KBM-7 (cell line): Measurements from ENCODE around the gene PLD1.
"Not testable (repeated sequence)": the region's sequence is repeated elsewhere in the genome, so short reads cannot be mapped to it uniquely, and the experiment has no call there.

Experiments used
- DNase-seq: peaks from one replicate; pipeline ENCODE4 v3.0.0-alpha.2; 2015
- in situ Hi-C: fragments of 300-500 bp; cut with MboI; formaldehyde crosslinking; loops from 2 replicates; pipeline ENCODE4 v1.14.3; 2020; ENCODE audit warnings: low sequenced_read_pairs, low pct_unique_long_range_greater_than_20kb, mixed read lengths

PLD1 gene

GRCh38 chr3:171606151-171606751, 204.0 kb downstream of the PLD1 start:
- no peak for DNase-seq
- in situ Hi-C loops: no loop called here

- DNase-seq: no peak
- in situ Hi-C loops: no loop called here
Measured at GRCh38 chr3:171604370-171604769, 205.9 kb downstream of the PLD1 start.

- in situ Hi-C loops: no loop called here
- DNase-seq: no peak
Measured at GRCh38 chr3:171602072-171602471, 208.2 kb downstream of the PLD1 start.

- in situ Hi-C loops: no loop called here
- no peak for DNase-seq
Measured at GRCh38 chr3:171600030-171600429, 210.3 kb downstream of the PLD1 start.

- DNase-seq: no peak
- in situ Hi-C loops: no loop called here
Measured at GRCh38 chr3:171598990-171599389, 211.3 kb downstream of the PLD1 start.

GRCh38 chr3:171592786-171593185, 217.5 kb downstream of the PLD1 start:
- in situ Hi-C loops: no loop called here
- no peak for DNase-seq

GRCh38 chr3:171591070-171591469, 219.2 kb downstream of the PLD1 start:
- in situ Hi-C loops: no loop called here
- DNase-seq: no peak

- in situ Hi-C loops: no loop called here
- no peak for DNase-seq
Measured at GRCh38 chr3:171586274-171586673, 224.0 kb downstream of the PLD1 start.

- in situ Hi-C loops: no loop called here
Measured at GRCh38 chr3:171585039-171585438, 225.2 kb downstream of the PLD1 start.

GRCh38 chr3:171584100-171584499, 226.2 kb downstream of the PLD1 start:
- in situ Hi-C loops: no loop called here

More at GRCh38 chr3:171585039-171585438, 225.2 kb downstream of the PLD1 start:
- no peak for DNase-seq

GRCh38 chr3:171574556-171575240, 235.6 kb downstream of the PLD1 start:
- no peak for DNase-seq
- in situ Hi-C loops: loop anchor here (25.0 kb wide), 1 partner anchor 412 kb away; no protein-coding TSS in a partner anchor

More at GRCh38 chr3:171584100-171584499, 226.2 kb downstream of the PLD1 start:
- DNase-seq: no peak

GRCh38 chr3:171569571-171570132, 240.6 kb downstream of the PLD1 start:
- no peak for DNase-seq
- in situ Hi-C loops: loop anchor here (25.0 kb wide), 1 partner anchor 407 kb away; no protein-coding TSS in a partner anchor

GRCh38 chr3:171568766-171569165, 241.5 kb downstream of the PLD1 start:
- no peak for DNase-seq
- in situ Hi-C loops: loop anchor here (25.0 kb wide), 1 partner anchor 406 kb away; no protein-coding TSS in a partner anchor

- DNase-seq: peak; percentile 60
- in situ Hi-C loops: loop anchor here (25.0 kb wide), 1 partner anchor 405 kb away; no protein-coding TSS in a partner anchor
Measured at GRCh38 chr3:171566803-171567422, 243.4 kb downstream of the PLD1 start.

- in situ Hi-C loops: loop anchor here (25.0 kb wide), 1 partner anchor 403 kb away; no protein-coding TSS in a partner anchor
Measured at GRCh38 chr3:171565481-171566058, 244.7 kb downstream of the PLD1 start.

GRCh38 chr3:171564748-171565480, 245.4 kb downstream of the PLD1 start:
- in situ Hi-C loops: loop anchor here (25.0 kb wide), 1 partner anchor 403 kb away; no protein-coding TSS in a partner anchor
- peak; percentile 18 for DNase-seq

More at GRCh38 chr3:171565481-171566058, 244.7 kb downstream of the PLD1 start:
- DNase-seq: no peak

GRCh38 chr3:171563298-171563697, 247.0 kb downstream of the PLD1 start:
- DNase-seq: no peak
- in situ Hi-C loops: loop anchor here (25.0 kb wide), 1 partner anchor 401 kb away; no protein-coding TSS in a partner anchor

GRCh38 chr3:171562459-171562858, 247.8 kb downstream of the PLD1 start:
- DNase-seq: not testable (repeated sequence)
- in situ Hi-C loops: loop anchor here (25.0 kb wide), 1 partner anchor 400 kb away; no protein-coding TSS in a partner anchor
